Chondrocyte (in vitro differentiated cells): ENCODE data around the gene TNNT2. TPM values are rescaled to one million over a fixed set of nuclear protein-coding genes. Genes with fewer than 3 reads are reported as not detected.

Experiments used
- DNase-seq: peaks from one replicate; pipeline ENCODE4 v3.0.0; 2021; ENCODE audit warnings: mixed read lengths, low spot score
- H3K27ac Mint-ChIP-seq: one replicate; pipeline ENCODE4 v1.8.0; 2021; ENCODE audit warnings: mild to moderate bottlenecking, moderate library complexity, mixed read lengths; ENCODE audit not compliant: unreplicated experiment
- H3K27me3 Mint-ChIP-seq: 2 replicates; pipeline ENCODE4 v1.8.0; 2021; ENCODE audit warnings: low read depth, mixed read lengths
- H3K36me3 Mint-ChIP-seq: 2 replicates; pipeline ENCODE4 v1.8.0; 2021; ENCODE audit warnings: low read depth, mixed read lengths
- H3K4me1 Mint-ChIP-seq: 2 replicates; pipeline ENCODE4 v1.8.0; 2021; ENCODE audit warnings: low read depth, mild to moderate bottlenecking, mixed read lengths
- H3K4me3 Mint-ChIP-seq: one replicate; pipeline ENCODE4 v1.8.0; 2021; ENCODE audit warnings: mild to moderate bottlenecking, moderate library complexity, mixed read lengths; ENCODE audit not compliant: unreplicated experiment
- H3K9me3 Mint-ChIP-seq: 2 replicates; pipeline ENCODE4 v1.8.0; 2021; ENCODE audit warnings: low read depth, mixed read lengths
- CTCF ChIP-seq: fragments of 200-600 bp; sonication (generic); IDR thresholded peaks from 2 replicates; pipeline ENCODE4 v1.5.0; 2021; ENCODE audit warnings: antibody characterized with exemption, mild to moderate bottlenecking, moderate library complexity
- total RNA-seq: library from RNA; stranded (reverse); gene quantifications from 3 replicates; pipeline ENCODE4 v1.2.1, GENCODE V29; 2021

The TNNT2 gene
- total RNA-seq, 1 donor from 2014 or later = 21.6 TPM

GRCh38 chr1:201385299-201385891 is 7.9 kb upstream of the TNNT2 start:
- Mint-ChIP-seq H3K27ac (no peak overlapping the region), H3K4me3 (no peak overlapping the region)
- no peak for DNase-seq

GRCh38 chr1:201384406-201384782 is 6.9 kb upstream of the TNNT2 start:
- Mint-ChIP-seq H3K4me1 (peaks cover 26% of the 10 kb centered on the region), H3K27me3 (peaks cover 2% of the 10 kb centered on the region), H3K36me3 (no peaks in the 10 kb centered on the region), H3K9me3 (no peaks in the 10 kb centered on the region), H3K27ac (peak overlapping the region; percentile 97), H3K4me3 (no peak overlapping the region)
- TF ChIP-seq CTCF = no peak
- no peak for DNase-seq

More at GRCh38 chr1:201385299-201385891, 7.9 kb upstream of the TNNT2 start:
- no peaks in the 10 kb centered on the region for H3K36me3 Mint-ChIP-seq
- no peaks in the 10 kb centered on the region for H3K9me3 Mint-ChIP-seq
- H3K4me1 Mint-ChIP-seq = peaks cover 26% of the 10 kb centered on the region
- TF ChIP-seq CTCF = peak; percentile 85
- H3K27me3 Mint-ChIP-seq = peaks cover 2% of the 10 kb centered on the region

- H3K4me3 Mint-ChIP-seq = no peak overlapping the region
- no peak for DNase-seq
- H3K4me1 Mint-ChIP-seq = peaks cover 26% of the 10 kb centered on the region
- peaks cover 2% of the 10 kb centered on the region for H3K27me3 Mint-ChIP-seq
- no peak for TF ChIP-seq CTCF
- peak overlapping the region; percentile 97 for H3K27ac Mint-ChIP-seq
- H3K36me3 Mint-ChIP-seq = no peaks in the 10 kb centered on the region
- no peaks in the 10 kb centered on the region for H3K9me3 Mint-ChIP-seq
Measured at GRCh38 chr1:201383647-201384405, 6.3 kb upstream of the TNNT2 start.

- TF ChIP-seq CTCF = no peak
- Mint-ChIP-seq H3K27ac (no peak overlapping the region), H3K4me3 (no peak overlapping the region), H3K36me3 (no peaks in the 10 kb centered on the region), H3K9me3 (no peaks in the 10 kb centered on the region), H3K27me3 (no peaks in the 10 kb centered on the region), H3K4me1 (peaks cover 46% of the 10 kb centered on the region)
- no peak for DNase-seq
Measured at GRCh38 chr1:201381130-201381529, 3.6 kb upstream of the TNNT2 start.

DNA sequence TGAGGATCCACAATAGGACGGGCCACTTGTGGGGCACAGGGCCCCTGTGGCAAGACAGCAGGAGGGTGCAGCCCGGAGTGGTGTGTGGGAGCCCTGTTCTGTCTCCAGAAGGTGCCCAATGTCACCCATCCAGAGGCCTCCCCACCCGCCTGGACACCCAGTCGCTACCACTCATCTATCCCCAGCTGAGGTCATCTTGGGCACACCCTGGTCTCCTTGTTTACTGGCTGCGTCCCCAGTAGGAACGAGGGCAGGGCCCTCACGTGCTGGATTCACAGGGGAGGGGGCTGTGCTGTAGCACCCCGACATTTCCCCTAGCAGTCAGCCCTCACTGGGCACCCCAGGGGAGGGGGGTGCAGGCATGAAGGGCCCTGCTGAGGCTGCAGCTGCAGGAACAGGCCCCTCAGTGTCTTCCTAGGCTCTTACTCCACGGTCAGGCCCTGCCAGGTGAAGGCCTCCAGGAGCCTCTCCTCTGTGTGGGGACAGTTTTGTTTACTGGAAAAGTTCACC is 2.3 kb upstream of the TNNT2 start:
- Mint-ChIP-seq H3K27me3 (no peaks in the 10 kb centered on the region), H3K36me3 (no peaks in the 10 kb centered on the region), H3K27ac (no peak overlapping the region), H3K4me3 (no peak overlapping the region), H3K4me1 (peaks cover 42% of the 10 kb centered on the region), H3K9me3 (no peaks in the 10 kb centered on the region)
- no peak for TF ChIP-seq CTCF
- DNase-seq = no peak
